Activated gamma-delta T cell (primary cell): ENCODE data around the gene PLAAT3.
"Not testable (repeated sequence)": the region's sequence is repeated elsewhere in the genome, so short reads cannot be mapped to it uniquely, and the experiment has no call there.

Experiments
- DNase-seq: peaks from one replicate; lab custom pipeline; 2025; lab: John Stamatoyannopoulos, UW

The PLAAT3 gene

GRCh38 chr11:63567044-63567840, 47.0 kb downstream of the PLAAT3 start:
- DNase-seq: no peak

- DNase-seq: no peak
Observed at GRCh38 chr11:63564784-63565350, 49.4 kb downstream of the PLAAT3 start.

- no peak for DNase-seq
Observed at GRCh38 chr11:63564056-63564774, 50.0 kb downstream of the PLAAT3 start.

GRCh38 chr11:63563201-63564055, 50.8 kb downstream of the PLAAT3 start, which contains the start of gene PLAAT2:
PLAAT2 (minus strand) TSS chr11:63563379; CDS start chr11:63563324, 55 bp downstream.
- no peak for DNase-seq

GRCh38 chr11:63560506-63561180, 53.6 kb downstream of the PLAAT3 start:
- DNase-seq: no peak

GRCh38 chr11:63558459-63559157, 55.6 kb downstream of the PLAAT3 start:
- no peak for DNase-seq

GRCh38 chr11:63557570-63557969, 56.7 kb downstream of the PLAAT3 start:
- DNase-seq: no peak

GRCh38 chr11:63556404-63557013, 57.7 kb downstream of the PLAAT3 start:
- no peak for DNase-seq

- no peak for DNase-seq
Observed at GRCh38 chr11:63554877-63555223, 59.4 kb downstream of the PLAAT3 start.

GRCh38 chr11:63553759-63554158, 60.5 kb downstream of the PLAAT3 start:
- peak; percentile 43 for DNase-seq

GRCh38 chr11:63552921-63553320, 61.3 kb downstream of the PLAAT3 start:
- DNase-seq: no peak

- DNase-seq: no peak
Observed at GRCh38 chr11:63551889-63552266, 62.4 kb downstream of the PLAAT3 start.

- DNase-seq: no peak
Observed at GRCh38 chr11:63551091-63551888, 62.9 kb downstream of the PLAAT3 start.

GRCh38 chr11:63550156-63550700, 64.0 kb downstream of the PLAAT3 start:
- not testable (repeated sequence) for DNase-seq

- no peak for DNase-seq
Observed at GRCh38 chr11:63549411-63549810, 64.8 kb downstream of the PLAAT3 start.

GRCh38 chr11:63548178-63548577, 66.1 kb downstream of the PLAAT3 start:
- no peak for DNase-seq

GRCh38 chr11:63547061-63547460, 67.2 kb downstream of the PLAAT3 start:
- no peak for DNase-seq

GRCh38 chr11:63543711-63544110, 70.5 kb downstream of the PLAAT3 start:
- no peak for DNase-seq

- not testable (repeated sequence) for DNase-seq
Observed at GRCh38 chr11:63542506-63542905, 71.7 kb downstream of the PLAAT3 start.
